Measurements from ENCODE around the gene MAP3K20.

- TF ChIP-seq CTCF (conservative IDR thresholded peaks at IDR 0.05; ENCODE audit: low read depth in 2 of 2) = no peak
- TF ChIP-seq EZH2phosphoT487 (IDR thresholded peaks at IDR 0.05; ENCODE audit: unreplicated experiment) = no peak
- no peak for TF ChIP-seq POLR2AphosphoS5 (IDR thresholded peaks at IDR 0.05; ENCODE audit: low read depth)
- TF ChIP-seq EZH2 (IDR thresholded peaks at IDR 0.05; ENCODE audit: low read depth, unreplicated experiment) = no peak
- TF ChIP-seq, protein P1, sequence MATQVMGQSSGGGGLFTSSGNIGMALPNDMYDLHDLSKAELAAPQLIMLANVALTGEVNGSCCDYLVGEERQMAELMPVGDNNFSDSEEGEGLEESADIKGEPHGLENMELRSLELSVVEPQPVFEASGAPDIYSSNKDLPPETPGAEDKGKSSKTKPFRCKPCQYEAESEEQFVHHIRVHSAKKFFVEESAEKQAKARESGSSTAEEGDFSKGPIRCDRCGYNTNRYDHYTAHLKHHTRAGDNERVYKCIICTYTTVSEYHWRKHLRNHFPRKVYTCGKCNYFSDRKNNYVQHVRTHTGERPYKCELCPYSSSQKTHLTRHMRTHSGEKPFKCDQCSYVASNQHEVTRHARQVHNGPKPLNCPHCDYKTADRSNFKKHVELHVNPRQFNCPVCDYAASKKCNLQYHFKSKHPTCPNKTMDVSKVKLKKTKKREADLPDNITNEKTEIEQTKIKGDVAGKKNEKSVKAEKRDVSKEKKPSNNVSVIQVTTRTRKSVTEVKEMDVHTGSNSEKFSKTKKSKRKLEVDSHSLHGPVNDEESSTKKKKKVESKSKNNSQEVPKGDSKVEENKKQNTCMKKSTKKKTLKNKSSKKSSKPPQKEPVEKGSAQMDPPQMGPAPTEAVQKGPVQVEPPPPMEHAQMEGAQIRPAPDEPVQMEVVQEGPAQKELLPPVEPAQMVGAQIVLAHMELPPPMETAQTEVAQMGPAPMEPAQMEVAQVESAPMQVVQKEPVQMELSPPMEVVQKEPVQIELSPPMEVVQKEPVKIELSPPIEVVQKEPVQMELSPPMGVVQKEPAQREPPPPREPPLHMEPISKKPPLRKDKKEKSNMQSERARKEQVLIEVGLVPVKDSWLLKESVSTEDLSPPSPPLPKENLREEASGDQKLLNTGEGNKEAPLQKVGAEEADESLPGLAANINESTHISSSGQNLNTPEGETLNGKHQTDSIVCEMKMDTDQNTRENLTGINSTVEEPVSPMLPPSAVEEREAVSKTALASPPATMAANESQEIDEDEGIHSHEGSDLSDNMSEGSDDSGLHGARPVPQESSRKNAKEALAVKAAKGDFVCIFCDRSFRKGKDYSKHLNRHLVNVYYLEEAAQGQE (IDR thresholded peaks at IDR 0.05; ENCODE audit: unreplicated experiment) = no peak
- TF ChIP-seq, protein P2, sequence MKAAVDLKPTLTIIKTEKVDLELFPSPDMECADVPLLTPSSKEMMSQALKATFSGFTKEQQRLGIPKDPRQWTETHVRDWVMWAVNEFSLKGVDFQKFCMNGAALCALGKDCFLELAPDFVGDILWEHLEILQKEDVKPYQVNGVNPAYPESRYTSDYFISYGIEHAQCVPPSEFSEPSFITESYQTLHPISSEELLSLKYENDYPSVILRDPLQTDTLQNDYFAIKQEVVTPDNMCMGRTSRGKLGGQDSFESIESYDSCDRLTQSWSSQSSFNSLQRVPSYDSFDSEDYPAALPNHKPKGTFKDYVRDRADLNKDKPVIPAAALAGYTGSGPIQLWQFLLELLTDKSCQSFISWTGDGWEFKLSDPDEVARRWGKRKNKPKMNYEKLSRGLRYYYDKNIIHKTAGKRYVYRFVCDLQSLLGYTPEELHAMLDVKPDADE (IDR thresholded peaks at IDR 0.05) = no peak
- no peak for TF ChIP-seq CREB1 (CRISPR knock-in tag; IDR thresholded peaks at IDR 0.05; ENCODE audit: low read depth)
- no peak for TF ChIP-seq ZNF114 (CRISPR knock-in tag; IDR thresholded peaks at IDR 0.05)
- TF ChIP-seq ZNF331 (CRISPR knock-in tag; IDR thresholded peaks at IDR 0.05; ENCODE audit: low read depth) = no peak
- TF ChIP-seq JUNB (IDR thresholded peaks at IDR 0.05; ENCODE audit: unreplicated experiment) = no peak
These were observed 85.9 kb downstream of the MAP3K20 start for GRCh38 chr2:173161507-173161906.
